Frontal cortex (tissue), 4 donors: Measurements from ENCODE around the gene SLC22A23. TPM values are rescaled to one million over a fixed set of nuclear protein-coding genes. Genes with fewer than 3 reads are reported as not detected.

Source experiments
- DNase-seq, 2 donors: peaks; one replicate each; pipeline ENCODE4 v3.0.0; 2012; ENCODE audit warnings: low spot score in 2 of 2
- FAIRE-seq: peaks from 2 replicates; lab custom pipeline; 2012; peaks lifted over from hg19 to GRCh38; lab: Jason Lieb, UNC
- total RNA-seq: library from RNA; depleted of rRNA; stranded (reverse); fragments of >200 nt; gene quantifications from one replicate; pipeline ENCODE4 v1.2.3, GENCODE V29; 2014
- donor health status: control.
- donor health status: control.
- donor health status: control.

Gene SLC22A23
- total RNA-seq, 1 donor from 2014 or later: 22.8 TPM

GRCh38 chr6:3327403-3327802 lies 129.4 kb downstream of the SLC22A23 start:
- DNase-seq (no peak), FAIRE-seq (no peak)

GRCh38 chr6:3326981-3327380 lies 129.9 kb downstream of the SLC22A23 start:
- no peak for FAIRE-seq
- DNase-seq: no peak

- no peak for DNase-seq
- FAIRE-seq: no peak
Measured at GRCh38 chr6:3326184-3326971, 130.5 kb downstream of the SLC22A23 start.

GRCh38 chr6:3325210-3325609 lies 131.6 kb downstream of the SLC22A23 start:
- FAIRE-seq: no peak
- DNase-seq: no peak

- DNase-seq (peak; percentile 51 to 67), FAIRE-seq (no peak)
Measured at GRCh38 chr6:3324262-3324942, 132.4 kb downstream of the SLC22A23 start.

- no peak for FAIRE-seq
- no peak for DNase-seq
Measured at GRCh38 chr6:3323696-3324261, 133.1 kb downstream of the SLC22A23 start.

GRCh38 chr6:3323148-3323547 lies 133.7 kb downstream of the SLC22A23 start:
- FAIRE-seq (no peak), DNase-seq (no peak)

GRCh38 chr6:3322366-3322890 lies 134.4 kb downstream of the SLC22A23 start:
- no peak for DNase-seq
- no peak for FAIRE-seq

- FAIRE-seq: no peak
Measured at GRCh38 chr6:3321875-3322274, 135.0 kb downstream of the SLC22A23 start.

GRCh38 chr6:3321042-3321441 lies 135.8 kb downstream of the SLC22A23 start:
- FAIRE-seq: no peak

More at GRCh38 chr6:3321875-3322274, 135.0 kb downstream of the SLC22A23 start:
- no peak for DNase-seq

GRCh38 chr6:3320238-3320811 lies 136.5 kb downstream of the SLC22A23 start:
- no peak for FAIRE-seq

More at GRCh38 chr6:3321042-3321441, 135.8 kb downstream of the SLC22A23 start:
- DNase-seq: no peak

GRCh38 chr6:3319610-3320200 lies 137.1 kb downstream of the SLC22A23 start:
- FAIRE-seq (no peak), DNase-seq (no peak)

More at GRCh38 chr6:3320238-3320811, 136.5 kb downstream of the SLC22A23 start:
- no peak for DNase-seq

- FAIRE-seq: no peak
Measured at GRCh38 chr6:3318821-3319540, 137.9 kb downstream of the SLC22A23 start.

GRCh38 chr6:3318226-3318625 lies 138.6 kb downstream of the SLC22A23 start:
- DNase-seq (no peak), FAIRE-seq (no peak)

More at GRCh38 chr6:3318821-3319540, 137.9 kb downstream of the SLC22A23 start:
- no peak for DNase-seq

GRCh38 chr6:3317741-3318211 lies 139.1 kb downstream of the SLC22A23 start:
- DNase-seq: no peak

GRCh38 chr6:3316818-3317217 lies 140.0 kb downstream of the SLC22A23 start:
- DNase-seq (no peak), FAIRE-seq (no peak)

More at GRCh38 chr6:3317741-3318211, 139.1 kb downstream of the SLC22A23 start:
- FAIRE-seq: no peak

- DNase-seq: no peak
- FAIRE-seq: no peak
Measured at GRCh38 chr6:3316331-3316730, 140.5 kb downstream of the SLC22A23 start.

GRCh38 chr6:3315841-3316240 lies 141.0 kb downstream of the SLC22A23 start:
- DNase-seq (no peak), FAIRE-seq (no peak)
